Measurements from ENCODE around the gene SPNS1.
"Not testable (repeated sequence)": the region's sequence is repeated elsewhere in the genome, so short reads cannot be mapped to it uniquely, and the experiment has no call there.

The SPNS1 gene

DNA sequence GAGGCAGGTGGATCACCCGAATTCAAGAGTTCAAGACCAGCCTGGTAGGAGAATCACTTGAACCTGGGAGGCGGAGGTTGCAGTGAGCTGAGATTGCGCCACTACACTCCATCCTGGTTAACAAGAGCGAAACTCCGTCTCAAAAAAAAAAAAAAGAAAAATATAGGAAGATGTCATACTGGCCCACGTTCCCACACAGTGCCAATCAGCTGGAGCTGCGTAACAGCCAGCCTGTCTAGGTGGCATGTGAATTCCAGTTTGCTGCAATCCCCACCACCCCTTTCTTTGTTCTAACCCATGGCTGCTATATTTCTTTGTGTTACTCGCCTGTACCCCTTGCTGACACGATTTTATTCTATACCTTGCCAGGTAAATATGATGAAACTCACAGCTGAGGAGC lies 16.4 kb upstream of the SPNS1 start:
- FAIRE-seq: no peak

DNA sequence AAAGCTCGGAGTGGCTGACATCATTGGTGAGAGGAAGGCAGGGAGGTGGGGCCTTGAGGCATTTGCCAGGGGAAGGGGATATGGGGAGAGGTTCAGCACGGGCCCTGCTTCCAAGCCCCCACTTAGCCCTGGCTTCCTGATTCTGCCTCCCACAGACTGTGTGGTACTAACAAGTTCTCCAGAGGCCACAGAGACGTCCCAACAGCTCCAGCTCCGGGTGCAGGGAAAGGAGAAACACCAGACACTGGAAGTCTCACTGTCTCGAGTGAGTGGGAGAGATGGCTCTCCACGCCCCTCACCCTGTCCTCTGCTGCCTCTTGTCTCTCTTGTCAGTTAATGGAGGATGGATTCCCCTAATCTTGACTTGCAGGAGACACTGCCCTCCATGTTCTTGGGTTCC lies 15.7 kb upstream of the SPNS1 start:
- FAIRE-seq: no peak

- no peak for FAIRE-seq
Measured at GRCh38 chr16:28964072-28964471, 10.5 kb upstream of the SPNS1 start.

- no peak for FAIRE-seq
Measured at GRCh38 chr16:28964496-28964895, 10.1 kb upstream of the SPNS1 start.

- FAIRE-seq: no peak
Measured at GRCh38 chr16:28967156-28967555, 7.4 kb upstream of the SPNS1 start.

GRCh38 chr16:28969696-28970095 lies 4.9 kb upstream of the SPNS1 start:
- FAIRE-seq: not testable (repeated sequence)

DNA sequence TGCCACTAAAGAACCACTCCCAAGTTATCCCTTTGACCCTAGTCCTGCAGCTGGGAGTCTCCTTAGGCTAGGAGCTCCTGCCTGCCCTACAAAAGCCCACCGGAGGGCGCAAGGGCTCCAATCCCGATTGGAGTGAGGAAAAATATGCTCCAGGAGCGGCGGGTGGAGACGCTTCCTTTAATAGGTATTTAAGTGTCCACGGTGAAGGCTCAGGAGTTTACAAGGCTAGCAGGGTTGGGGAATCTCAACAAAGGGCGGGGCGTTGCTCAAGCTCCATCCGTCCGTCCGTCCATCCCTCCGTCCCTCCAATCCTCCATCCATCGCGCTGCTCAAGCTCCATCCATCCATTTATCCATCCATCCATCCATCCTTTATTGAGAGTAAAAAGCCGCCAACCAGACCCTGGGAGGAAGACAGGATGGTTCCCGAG lies 556 bp upstream of the SPNS1 start:
- FAIRE-seq: no peak

- no peak for FAIRE-seq
Measured at GRCh38 chr16:28975158-28975599, 601 bp downstream of the SPNS1 start.

GRCh38 chr16:28977703-28978662 lies 3.4 kb downstream of the SPNS1 start:
- FAIRE-seq: no peak

- FAIRE-seq: not testable (repeated sequence)
Measured at GRCh38 chr16:28980330-28980729, 5.8 kb downstream of the SPNS1 start.

DNA sequence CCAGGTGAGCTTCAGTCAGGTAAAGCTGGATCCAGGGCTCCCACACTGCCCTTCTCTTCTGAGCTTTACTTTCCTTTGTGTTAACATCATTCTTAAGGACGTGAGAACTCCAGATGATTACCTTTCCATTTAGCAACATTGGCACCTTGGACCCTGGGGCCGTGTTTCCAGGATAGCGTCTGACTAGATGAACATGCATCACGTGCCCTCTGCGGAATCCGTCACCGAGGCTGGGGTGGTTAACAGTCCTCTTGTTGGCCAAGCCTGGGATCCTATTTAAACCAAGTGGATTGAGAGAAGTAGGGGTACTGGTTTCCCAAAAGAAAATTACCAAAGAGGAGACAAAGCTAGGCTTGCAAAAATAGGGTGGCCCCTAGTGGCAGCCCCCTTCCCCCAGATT lies 6.4 kb downstream of the SPNS1 start:
- FAIRE-seq: no peak

GRCh38 chr16:28981517-28981916 lies 6.9 kb downstream of the SPNS1 start:
- FAIRE-seq: no peak

GRCh38 chr16:28982418-28982817 lies 7.8 kb downstream of the SPNS1 start:
- no peak for FAIRE-seq

DNA sequence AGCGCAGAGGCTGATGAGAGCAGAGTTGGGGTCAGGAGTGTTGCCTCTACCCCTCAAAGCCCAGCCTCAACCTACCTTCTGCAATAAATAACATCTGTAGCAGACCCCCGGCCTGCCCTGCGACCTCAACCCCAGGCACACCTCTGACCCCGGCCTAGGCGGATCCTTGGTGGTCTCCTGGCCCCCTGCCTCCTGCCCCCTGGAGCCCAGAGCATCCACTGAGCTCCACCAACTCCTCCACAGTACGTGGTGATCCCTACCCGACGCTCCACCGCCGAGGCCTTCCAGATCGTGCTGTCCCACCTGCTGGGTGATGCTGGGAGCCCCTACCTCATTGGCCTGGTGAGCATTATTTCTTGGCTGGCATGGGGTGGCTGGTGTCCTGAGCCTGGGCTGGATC lies 8.4 kb downstream of the SPNS1 start:
- FAIRE-seq: no peak

GRCh38 chr16:28983644-28984043 lies 9.1 kb downstream of the SPNS1 start:
- FAIRE-seq: no peak

DNA sequence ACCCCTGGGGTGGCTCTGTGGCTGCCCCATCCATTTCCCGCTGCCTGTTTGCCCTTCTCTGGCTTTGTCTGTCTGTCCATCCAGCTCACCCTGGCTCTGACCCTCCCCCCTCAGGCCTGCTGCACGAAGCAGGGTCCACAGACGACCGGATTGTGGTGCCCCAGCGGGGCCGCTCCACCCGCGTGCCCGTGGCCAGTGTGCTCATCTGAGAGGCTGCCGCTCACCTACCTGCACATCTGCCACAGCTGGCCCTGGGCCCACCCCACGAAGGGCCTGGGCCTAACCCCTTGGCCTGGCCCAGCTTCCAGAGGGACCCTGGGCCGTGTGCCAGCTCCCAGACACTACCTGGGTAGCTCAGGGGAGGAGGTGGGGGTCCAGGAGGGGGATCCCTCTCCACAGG lies 9.5 kb downstream of the SPNS1 start:
- no peak for FAIRE-seq

GRCh38 chr16:28984619-28985135 lies 10.1 kb downstream of the SPNS1 start, which contains the start of gene LAT:
Gene LAT, plus strand, starts transcription at chr16:28985052. Its CDS starts 366 bp downstream, at chr16:28985418.
- FAIRE-seq: no peak

GRCh38 chr16:28985211-28986041 lies 10.8 kb downstream of the SPNS1 start:
- FAIRE-seq: no peak

DNA sequence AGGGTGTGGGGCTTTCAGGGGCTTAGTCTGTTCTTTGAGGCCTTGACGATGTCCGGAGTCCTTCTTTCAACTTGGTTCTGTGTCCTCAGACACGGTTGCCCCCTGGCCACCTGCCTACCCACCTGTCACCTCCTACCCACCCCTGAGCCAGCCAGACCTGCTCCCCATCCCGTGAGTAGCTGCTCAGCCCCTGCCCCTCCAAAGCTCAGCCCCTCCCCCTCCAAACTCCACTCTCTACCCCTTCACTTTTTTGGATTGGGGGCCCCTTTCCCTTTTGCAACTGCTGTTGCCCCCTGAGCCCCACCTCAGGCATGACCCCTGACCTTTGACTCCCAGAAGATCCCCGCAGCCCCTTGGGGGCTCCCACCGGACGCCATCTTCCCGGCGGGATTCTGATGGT lies 11.5 kb downstream of the SPNS1 start:
- FAIRE-seq: no peak

DNA sequence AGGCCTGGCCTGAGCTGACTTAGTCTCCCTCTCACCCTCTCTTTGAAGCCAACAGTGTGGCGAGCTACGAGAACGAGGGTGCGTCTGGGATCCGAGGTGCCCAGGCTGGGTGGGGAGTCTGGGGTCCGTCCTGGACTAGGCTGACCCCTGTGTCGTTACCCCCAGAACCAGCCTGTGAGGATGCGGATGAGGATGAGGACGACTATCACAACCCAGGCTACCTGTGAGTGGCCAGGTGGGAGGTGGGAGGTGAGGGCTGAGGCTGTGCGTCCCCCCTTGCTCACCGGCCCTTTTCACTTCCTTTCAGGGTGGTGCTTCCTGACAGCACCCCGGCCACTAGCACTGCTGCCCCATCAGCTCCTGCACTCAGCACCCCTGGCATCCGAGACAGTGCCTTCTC lies 11.9 kb downstream of the SPNS1 start:
- no peak for FAIRE-seq

DNA sequence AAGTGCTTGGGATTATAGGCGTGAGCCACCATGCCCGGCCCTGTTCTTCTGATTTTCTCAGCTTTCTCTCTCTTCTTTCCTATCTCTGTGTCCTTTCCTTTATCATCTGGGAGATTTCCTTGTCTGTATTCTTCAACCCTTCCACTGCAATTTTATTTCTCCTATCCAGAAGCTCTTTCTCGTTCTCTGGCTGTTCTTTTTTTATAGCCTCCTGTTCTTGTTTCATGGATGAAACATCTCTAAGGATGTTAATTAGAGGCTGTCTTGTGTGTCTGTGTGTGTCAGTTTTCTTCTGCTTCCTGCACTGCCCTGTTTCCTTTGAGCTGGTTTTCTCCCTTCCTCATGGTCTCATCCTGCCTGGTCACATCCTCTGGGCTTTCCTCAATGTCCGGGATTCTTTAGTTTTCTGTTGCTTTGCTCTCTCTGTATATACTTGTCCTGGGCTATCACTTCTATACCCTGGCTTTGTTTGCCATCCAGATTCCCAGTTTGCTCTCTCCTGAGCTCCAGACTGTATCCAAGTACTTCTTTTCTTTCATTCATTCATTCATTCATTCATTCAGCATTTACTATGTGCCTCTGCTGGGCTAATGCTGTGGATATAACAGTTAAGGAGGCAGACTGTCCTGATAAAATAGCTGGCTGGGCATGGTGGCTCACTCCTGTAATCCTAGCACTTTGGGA lies 12.7 kb downstream of the SPNS1 start:
- FAIRE-seq: no peak

DNA sequence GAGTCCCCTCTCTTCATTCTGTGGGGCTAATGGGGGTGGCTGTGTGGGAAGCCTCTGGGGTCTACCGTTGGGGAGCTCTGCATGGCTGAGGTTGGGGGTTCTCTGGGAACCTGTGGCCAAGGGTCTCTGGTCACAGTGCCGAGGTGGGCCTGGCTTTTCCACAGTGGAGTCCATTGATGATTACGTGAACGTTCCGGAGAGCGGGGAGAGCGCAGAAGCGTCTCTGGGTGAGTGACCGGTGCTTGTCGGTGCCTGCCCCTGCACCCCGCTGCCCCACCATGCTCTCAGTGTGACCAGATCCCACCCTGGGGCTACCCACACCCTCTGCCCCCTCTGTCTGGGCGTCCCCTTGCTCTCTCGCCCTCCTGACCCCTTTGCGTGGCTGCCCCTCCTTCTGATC lies 14.8 kb downstream of the SPNS1 start:
- FAIRE-seq: no peak

Data from colon (tissue), 2 donors.